ENCODE results near the gene DOCK2.

DNA sequence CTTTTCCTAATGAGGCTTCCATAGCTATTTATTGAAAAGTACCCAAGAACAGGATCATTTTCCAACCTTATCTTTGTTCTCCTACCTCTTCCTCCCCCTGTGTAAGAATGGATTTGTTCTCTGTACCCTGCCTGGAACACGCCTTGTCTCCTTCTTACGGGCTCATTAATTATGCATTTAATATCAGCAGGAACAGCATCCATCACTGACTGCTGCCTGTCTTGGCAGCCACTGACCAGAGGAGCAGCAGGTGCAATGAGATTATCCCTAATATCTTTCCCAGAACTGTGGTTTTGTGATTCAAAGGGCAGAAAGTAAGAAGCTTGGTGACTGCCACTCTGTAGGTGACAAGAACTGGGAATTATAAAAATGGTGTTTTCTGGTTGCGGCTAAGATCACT, 362.5 kb downstream of the DOCK2 start:
- TF ChIP-seq, protein P1, sequence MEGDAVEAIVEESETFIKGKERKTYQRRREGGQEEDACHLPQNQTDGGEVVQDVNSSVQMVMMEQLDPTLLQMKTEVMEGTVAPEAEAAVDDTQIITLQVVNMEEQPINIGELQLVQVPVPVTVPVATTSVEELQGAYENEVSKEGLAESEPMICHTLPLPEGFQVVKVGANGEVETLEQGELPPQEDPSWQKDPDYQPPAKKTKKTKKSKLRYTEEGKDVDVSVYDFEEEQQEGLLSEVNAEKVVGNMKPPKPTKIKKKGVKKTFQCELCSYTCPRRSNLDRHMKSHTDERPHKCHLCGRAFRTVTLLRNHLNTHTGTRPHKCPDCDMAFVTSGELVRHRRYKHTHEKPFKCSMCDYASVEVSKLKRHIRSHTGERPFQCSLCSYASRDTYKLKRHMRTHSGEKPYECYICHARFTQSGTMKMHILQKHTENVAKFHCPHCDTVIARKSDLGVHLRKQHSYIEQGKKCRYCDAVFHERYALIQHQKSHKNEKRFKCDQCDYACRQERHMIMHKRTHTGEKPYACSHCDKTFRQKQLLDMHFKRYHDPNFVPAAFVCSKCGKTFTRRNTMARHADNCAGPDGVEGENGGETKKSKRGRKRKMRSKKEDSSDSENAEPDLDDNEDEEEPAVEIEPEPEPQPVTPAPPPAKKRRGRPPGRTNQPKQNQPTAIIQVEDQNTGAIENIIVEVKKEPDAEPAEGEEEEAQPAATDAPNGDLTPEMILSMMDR (IDR thresholded peaks at IDR 0.05; ENCODE audit: insufficient read depth, low read length, poor library complexity, severe bottlenecking): no peak
- TF ChIP-seq EZH2phosphoT487 (conservative IDR thresholded peaks at IDR 0.05; ENCODE audit: low read length): no peak
